Cerebellar cortex (tissue), 1 donor: ENCODE data around the gene VPS54.
"Not testable (repeated sequence)": the region's sequence is repeated elsewhere in the genome, so short reads cannot be mapped to it uniquely, and the experiment has no call there.

Experiments
- DNase-seq: peaks from one replicate; pipeline ENCODE4 v3.0.0-alpha.2; 2015; ENCODE audit warnings: low spot score

VPS54 gene

GRCh38 chr2:63992061-63992685 lies 27.1 kb downstream of the VPS54 start:
- DNase-seq: no peak

- not testable (repeated sequence) for DNase-seq
These were observed 27.8 kb downstream of the VPS54 start for GRCh38 chr2:63991173-63991999.

- DNase-seq: no peak
These were observed 29.2 kb downstream of the VPS54 start for GRCh38 chr2:63990072-63990471.

GRCh38 chr2:63988842-63989436 lies 30.3 kb downstream of the VPS54 start:
- not testable (repeated sequence) for DNase-seq

- DNase-seq: no peak
These were observed 34.4 kb downstream of the VPS54 start for GRCh38 chr2:63984606-63985359.

- no peak for DNase-seq
These were observed 35.1 kb downstream of the VPS54 start for GRCh38 chr2:63983986-63984605.

- DNase-seq: no peak
These were observed 36.9 kb downstream of the VPS54 start for GRCh38 chr2:63982335-63982734.

GRCh38 chr2:63981702-63982103 lies 37.5 kb downstream of the VPS54 start:
- DNase-seq: no peak

- DNase-seq: no peak
These were observed 38.4 kb downstream of the VPS54 start for GRCh38 chr2:63980794-63981193.

GRCh38 chr2:63977904-63978303 lies 41.3 kb downstream of the VPS54 start:
- DNase-seq: no peak

- no peak for DNase-seq
These were observed 43.1 kb downstream of the VPS54 start for GRCh38 chr2:63976125-63976510.

- no peak for DNase-seq
These were observed 43.6 kb downstream of the VPS54 start for GRCh38 chr2:63975437-63976124.

- not testable (repeated sequence) for DNase-seq
These were observed 44.2 kb downstream of the VPS54 start for GRCh38 chr2:63975036-63975435.

- DNase-seq: no peak
These were observed 57.0 kb downstream of the VPS54 start for GRCh38 chr2:63962186-63962585.

- no peak for DNase-seq
These were observed 68.8 kb downstream of the VPS54 start for GRCh38 chr2:63950414-63950813.

- DNase-seq: no peak
These were observed 76.4 kb downstream of the VPS54 start for GRCh38 chr2:63942788-63943187.

GRCh38 chr2:63932104-63932503 lies 87.1 kb downstream of the VPS54 start:
- not testable (repeated sequence) for DNase-seq

GRCh38 chr2:63926815-63927214 lies 92.4 kb downstream of the VPS54 start:
- no peak for DNase-seq

GRCh38 chr2:63914311-63914710 lies 104.9 kb downstream of the VPS54 start:
- no peak for DNase-seq

GRCh38 chr2:63903003-63903402 lies 116.2 kb downstream of the VPS54 start:
- no peak for DNase-seq

GRCh38 chr2:63902149-63902548 lies 117.1 kb downstream of the VPS54 start:
- no peak for DNase-seq
